MM.1S (cell line): ENCODE results near the gene KCTD6.

ENCODE experiments used
- DNase-seq: peaks from one replicate; pipeline ENCODE4 v3.0.0-alpha.2; 2015
- H2AFZ ChIP-seq: fragments of 300-600 bp; sonication (generic); 2 replicates; pipeline ENCODE4 v1.6.0; 2016; ENCODE audit warnings: antibody characterized with exemption, low read length
- H3F3A ChIP-seq: fragments of 300-600 bp; sonication (generic); 2 replicates; pipeline ENCODE4 v1.6.1; 2016; ENCODE audit warnings: mild to moderate bottlenecking, antibody characterized with exemption, low read length, moderate library complexity, mixed read lengths; ENCODE audit not compliant: insufficient read depth
- H3K27ac ChIP-seq: fragments of 300-600 bp; sonication (generic); 2 replicates; pipeline ENCODE4 v1.5.1; 2016; ENCODE audit warnings: mild to moderate bottlenecking, low read length
- H3K27me3 ChIP-seq: fragments of 300-600 bp; sonication (generic); replicated peaks from 2 replicates; pipeline ENCODE4 v1.6.0; 2016; ENCODE audit warnings: low read length; ENCODE audit not compliant: insufficient read depth
- H3K36me3 ChIP-seq: fragments of 300-600 bp; sonication (generic); replicated peaks from 2 replicates; pipeline ENCODE4 v1.6.1; 2016; ENCODE audit warnings: mild to moderate bottlenecking, low read length, mixed read lengths; ENCODE audit not compliant: insufficient read depth
- H3K4me1 ChIP-seq: fragments of 300-600 bp; sonication (generic); 2 replicates; pipeline ENCODE4 v1.6.1; 2016; ENCODE audit warnings: low read length, mixed read lengths
- H3K4me2 ChIP-seq: fragments of 300-600 bp; sonication (generic); 2 replicates; pipeline ENCODE4 v1.6.0; 2016; ENCODE audit warnings: low read depth, low read length
- H3K4me3 ChIP-seq: fragments of 300-600 bp; sonication (generic); 2 replicates; pipeline ENCODE4 v1.5.1; 2016; ENCODE audit warnings: low read length, mixed read lengths
- H3K79me2 ChIP-seq: fragments of 300-600 bp; sonication (generic); 2 replicates; pipeline ENCODE4 v1.6.1; 2016; ENCODE audit warnings: mixed run types, low read length, mixed read lengths
- H3K9ac ChIP-seq: fragments of 300-600 bp; sonication (generic); 2 replicates; pipeline ENCODE4 v1.6.1; 2016; ENCODE audit warnings: low read length, mixed read lengths
- H3K9me2 ChIP-seq: fragments of 300-600 bp; sonication (generic); replicated peaks from 2 replicates; pipeline ENCODE4 v1.6.1; 2016; ENCODE audit warnings: mild to moderate bottlenecking, low read length, mixed read lengths; ENCODE audit not compliant: insufficient read depth
- H3K9me3 ChIP-seq: fragments of 300-600 bp; sonication (generic); replicated peaks from 2 replicates; pipeline ENCODE4 v1.6.1; 2016; ENCODE audit warnings: mild to moderate bottlenecking, low read length, mixed read lengths; ENCODE audit not compliant: insufficient read depth
- H4K20me1 ChIP-seq: fragments of 300-600 bp; sonication (generic); 2 replicates; pipeline ENCODE4 v1.6.1; 2016; ENCODE audit warnings: mild to moderate bottlenecking, low read length, moderate library complexity, mixed read lengths; ENCODE audit not compliant: insufficient read depth
- EZH2 ChIP-seq: fragments of 300-600 bp; sonication (generic); optimal IDR thresholded peaks from 2 replicates; pipeline ENCODE3; 2017; ENCODE audit warnings: low read depth, mild to moderate bottlenecking, antibody characterized with exemption, low read length, mixed read lengths
- EZH2phosphoT487 ChIP-seq: fragments of 300-600 bp; sonication (generic); IDR thresholded peaks from 2 replicates; pipeline ENCODE4 v1.6.1; 2018; ENCODE audit warnings: antibody characterized with exemption, low read length
- TF ChIP-seq, protein P1 (sequence below): fragments of 300-600 bp; sonication (generic); IDR thresholded peaks from 2 replicates; pipeline ENCODE4 v1.5.1; 2016; ENCODE audit warnings: antibody characterized with exemption, low read length, mixed read lengths

The KCTD6 gene

DNA sequence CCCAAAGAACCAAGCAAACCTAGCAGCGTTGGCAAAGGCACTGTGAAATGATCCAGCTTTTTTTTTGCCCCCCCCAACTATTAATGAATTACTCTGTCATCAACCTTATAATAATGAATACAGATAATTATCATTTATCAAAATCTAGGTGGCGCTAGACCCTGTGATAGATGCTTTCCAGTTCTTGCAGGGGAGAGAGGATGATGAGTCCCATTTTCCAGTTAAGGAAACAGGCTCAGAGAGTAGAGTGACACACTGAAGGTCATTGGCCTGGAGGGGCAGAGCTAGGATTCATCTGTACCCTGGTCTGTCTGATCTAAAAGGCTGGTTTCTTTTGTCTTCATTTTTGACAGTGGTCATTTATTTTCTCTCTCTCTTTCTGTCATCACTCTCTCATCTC lies 40.1 kb downstream of the KCTD6 start:
- Histone ChIP-seq H4K20me1 (no peaks in the 10 kb centered on the region), H3K27me3 (no peaks in the 10 kb centered on the region), H3K9me2 (no peaks in the 10 kb centered on the region), H3K27ac (no peak overlapping the region), H3K4me2 (no peak overlapping the region), H3K9ac (no peak overlapping the region), H3K79me2 (no peaks in the 10 kb centered on the region), H2AFZ (no peak overlapping the region), H3K4me1 (no peaks in the 10 kb centered on the region), H3K36me3 (no peaks in the 10 kb centered on the region), H3K4me3 (no peak overlapping the region), H3F3A (no peaks in the 10 kb centered on the region), H3K9me3 (no peaks in the 10 kb centered on the region)
- DNase-seq = no peak
- no peak for TF ChIP-seq EZH2

DNA sequence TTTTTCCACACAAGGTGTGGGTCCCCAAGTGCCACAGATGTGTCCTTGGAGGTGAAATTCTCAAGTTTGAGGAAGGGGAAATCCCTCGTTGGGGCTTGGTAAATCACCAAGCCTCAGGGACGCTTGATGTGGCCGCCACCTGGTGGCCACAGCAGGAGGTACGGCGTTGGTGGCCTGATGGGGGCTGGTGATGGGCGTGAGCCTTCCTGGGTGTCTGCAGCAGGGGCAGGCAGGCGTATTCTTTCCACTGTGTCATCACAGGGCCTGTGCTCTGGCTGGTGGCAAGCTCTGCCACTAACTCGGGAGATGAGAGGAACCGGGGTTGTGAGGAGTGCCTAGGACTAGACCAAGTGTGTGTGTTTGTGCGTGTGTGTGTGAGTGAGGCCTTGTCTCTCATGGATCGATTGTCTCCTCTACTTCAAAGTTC lies 40.9 kb downstream of the KCTD6 start:
- H3K4me2 ChIP-seq = no peak overlapping the region
- no peaks in the 10 kb centered on the region for H3K27me3 ChIP-seq
- H3F3A ChIP-seq = no peaks in the 10 kb centered on the region
- H3K4me1 ChIP-seq = no peaks in the 10 kb centered on the region
- H3K27ac ChIP-seq = no peak overlapping the region
- no peaks in the 10 kb centered on the region for H4K20me1 ChIP-seq
- TF ChIP-seq EZH2phosphoT487 (no peak), EZH2 (no peak)
- TF ChIP-seq, protein P1, sequence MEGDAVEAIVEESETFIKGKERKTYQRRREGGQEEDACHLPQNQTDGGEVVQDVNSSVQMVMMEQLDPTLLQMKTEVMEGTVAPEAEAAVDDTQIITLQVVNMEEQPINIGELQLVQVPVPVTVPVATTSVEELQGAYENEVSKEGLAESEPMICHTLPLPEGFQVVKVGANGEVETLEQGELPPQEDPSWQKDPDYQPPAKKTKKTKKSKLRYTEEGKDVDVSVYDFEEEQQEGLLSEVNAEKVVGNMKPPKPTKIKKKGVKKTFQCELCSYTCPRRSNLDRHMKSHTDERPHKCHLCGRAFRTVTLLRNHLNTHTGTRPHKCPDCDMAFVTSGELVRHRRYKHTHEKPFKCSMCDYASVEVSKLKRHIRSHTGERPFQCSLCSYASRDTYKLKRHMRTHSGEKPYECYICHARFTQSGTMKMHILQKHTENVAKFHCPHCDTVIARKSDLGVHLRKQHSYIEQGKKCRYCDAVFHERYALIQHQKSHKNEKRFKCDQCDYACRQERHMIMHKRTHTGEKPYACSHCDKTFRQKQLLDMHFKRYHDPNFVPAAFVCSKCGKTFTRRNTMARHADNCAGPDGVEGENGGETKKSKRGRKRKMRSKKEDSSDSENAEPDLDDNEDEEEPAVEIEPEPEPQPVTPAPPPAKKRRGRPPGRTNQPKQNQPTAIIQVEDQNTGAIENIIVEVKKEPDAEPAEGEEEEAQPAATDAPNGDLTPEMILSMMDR = peak; percentile 92
- H3K36me3 ChIP-seq = no peaks in the 10 kb centered on the region
- no peaks in the 10 kb centered on the region for H3K79me2 ChIP-seq
- no peaks in the 10 kb centered on the region for H3K9me3 ChIP-seq
- H3K9me2 ChIP-seq = no peaks in the 10 kb centered on the region
- H2AFZ ChIP-seq = no peak overlapping the region
- H3K4me3 ChIP-seq = no peak overlapping the region
- no peak overlapping the region for H3K9ac ChIP-seq
- peak; percentile 70 for DNase-seq

DNA sequence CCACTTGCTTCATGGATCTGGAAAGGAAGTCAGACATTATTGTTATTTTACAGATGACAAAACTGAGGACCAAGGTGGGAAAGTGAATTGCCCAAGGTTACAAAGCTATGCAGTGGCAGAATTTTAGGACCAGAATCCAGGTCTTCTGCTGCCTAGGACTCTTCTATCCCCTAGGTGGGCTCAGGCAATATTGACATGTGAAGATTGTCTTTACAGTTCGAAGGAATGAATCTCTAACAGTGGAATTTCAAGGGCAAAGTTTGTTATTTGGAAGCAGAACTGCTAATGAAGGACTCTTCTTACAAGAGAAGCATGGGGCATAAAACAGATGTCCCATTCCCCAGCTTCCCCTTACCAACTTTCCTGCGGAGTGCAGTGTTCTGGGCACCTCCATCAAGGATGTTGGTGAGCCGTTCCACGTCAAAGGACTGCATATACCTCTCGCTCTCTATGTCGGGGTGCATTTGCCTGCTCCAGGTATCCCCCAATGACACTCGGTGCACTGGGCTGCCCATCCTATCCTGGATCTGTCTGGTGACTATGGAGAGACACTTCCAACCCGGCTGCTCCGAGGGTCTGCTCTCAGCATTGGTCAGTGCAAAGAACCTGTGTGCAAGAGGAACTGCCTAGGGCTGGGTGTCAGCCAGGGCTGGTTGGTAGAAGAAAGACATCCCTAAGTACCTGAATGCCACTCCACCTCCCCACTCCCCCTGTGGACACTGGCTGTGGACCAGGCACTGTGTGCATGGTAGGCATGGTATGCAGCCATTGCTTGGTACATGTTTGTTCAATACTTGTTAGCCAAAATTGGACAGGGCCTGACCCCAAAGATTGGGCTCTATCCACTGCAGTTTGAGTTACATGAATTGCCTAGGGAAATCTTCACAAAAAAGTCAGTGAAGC lies 42.9 kb downstream of the KCTD6 start:
- Histone ChIP-seq H3K9me2 (no peaks in the 10 kb centered on the region), H3K4me2 (no peak overlapping the region), H3K9ac (no peak overlapping the region), H3F3A (no peaks in the 10 kb centered on the region), H4K20me1 (no peaks in the 10 kb centered on the region), H3K27ac (no peak overlapping the region), H3K36me3 (no peaks in the 10 kb centered on the region), H3K9me3 (no peaks in the 10 kb centered on the region), H3K27me3 (no peaks in the 10 kb centered on the region), H3K79me2 (no peaks in the 10 kb centered on the region), H3K4me1 (no peaks in the 10 kb centered on the region), H3K4me3 (no peak overlapping the region), H2AFZ (no peak overlapping the region)
- no peak for DNase-seq
- no peak for TF ChIP-seq EZH2
- TF ChIP-seq, protein P1 = no peak
- TF ChIP-seq EZH2phosphoT487 = no peak
